ENCODE results near the gene RAB40C. TPM values are rescaled to one million over a fixed set of nuclear protein-coding genes. Genes with fewer than 3 reads are reported as not detected.
A peak's percentile ranks its signal among the peaks of the same experiment; 100 is the strongest.

RAB40C gene
- total and polyA plus RNA-seq, 2 experiments from 2014 or later, result 30.2 to 32.7 TPM

DNA sequence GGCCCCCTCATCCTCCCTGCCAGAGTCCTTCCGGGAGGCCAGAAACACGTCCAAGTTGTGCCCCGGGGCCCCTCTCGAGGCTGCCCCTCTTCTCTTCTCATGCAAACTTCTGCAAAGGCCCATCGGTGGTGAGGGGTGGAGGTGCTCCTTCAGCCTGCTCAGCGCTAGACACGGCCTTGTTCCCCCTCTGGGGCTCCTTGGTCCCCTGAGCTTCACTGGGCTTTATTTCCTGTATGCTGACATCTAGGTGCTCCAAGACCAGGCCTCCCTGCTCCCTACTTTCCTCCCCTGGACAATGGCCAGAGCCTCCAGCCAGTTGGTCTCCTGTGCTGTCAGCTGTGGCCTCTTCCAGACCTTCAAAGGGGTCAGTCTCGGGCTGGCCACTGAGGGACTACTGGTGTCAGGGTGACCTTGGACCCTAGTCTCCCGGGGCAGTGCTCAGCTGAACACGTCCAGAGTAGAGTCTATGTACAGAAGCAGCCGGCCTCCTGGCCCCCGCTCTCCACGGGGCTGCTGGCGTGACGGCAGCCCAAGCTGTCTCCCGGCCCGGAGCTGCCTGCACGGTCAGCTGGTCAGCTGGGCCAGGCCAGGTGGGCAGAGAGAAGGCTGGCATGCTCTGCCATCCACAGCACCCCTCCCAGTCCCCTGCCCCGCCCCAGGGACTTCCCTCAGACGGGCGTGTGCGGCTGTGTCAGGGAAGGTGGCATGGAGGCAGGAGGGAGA lies 31.4 kb upstream of the RAB40C start:
- Histone ChIP-seq H3K9me2 (replicated peaks; ENCODE audit: insufficient read depth) (no peaks in the 10 kb centered on the region), H3K4me2 (no peak overlapping the region), H3K36me3 (replicated peaks; ENCODE audit: insufficient read depth, low read depth) (no peaks in the 10 kb centered on the region), H2AFZ (no peak overlapping the region), H3K79me2 (no peaks in the 10 kb centered on the region), H4K20me1 (ENCODE audit: insufficient read depth, poor library complexity, severe bottlenecking) (no peaks in the 10 kb centered on the region), H3K4me3 (no peak overlapping the region), H3K9me3 (ENCODE audit: low read depth) (no peaks in the 10 kb centered on the region), H3K27ac (no peak overlapping the region), H3K4me1 (ENCODE audit: insufficient read depth) (no peaks in the 10 kb centered on the region), H3K27me3 (peaks cover 30% of the 10 kb centered on the region)
- 75% methylated on average over 21 of the region's 22 CpGs for WGBS (ENCODE audit: low lambda C conversion rate, missing lambda C conversion rate)
- TF ChIP-seq, protein P1, sequence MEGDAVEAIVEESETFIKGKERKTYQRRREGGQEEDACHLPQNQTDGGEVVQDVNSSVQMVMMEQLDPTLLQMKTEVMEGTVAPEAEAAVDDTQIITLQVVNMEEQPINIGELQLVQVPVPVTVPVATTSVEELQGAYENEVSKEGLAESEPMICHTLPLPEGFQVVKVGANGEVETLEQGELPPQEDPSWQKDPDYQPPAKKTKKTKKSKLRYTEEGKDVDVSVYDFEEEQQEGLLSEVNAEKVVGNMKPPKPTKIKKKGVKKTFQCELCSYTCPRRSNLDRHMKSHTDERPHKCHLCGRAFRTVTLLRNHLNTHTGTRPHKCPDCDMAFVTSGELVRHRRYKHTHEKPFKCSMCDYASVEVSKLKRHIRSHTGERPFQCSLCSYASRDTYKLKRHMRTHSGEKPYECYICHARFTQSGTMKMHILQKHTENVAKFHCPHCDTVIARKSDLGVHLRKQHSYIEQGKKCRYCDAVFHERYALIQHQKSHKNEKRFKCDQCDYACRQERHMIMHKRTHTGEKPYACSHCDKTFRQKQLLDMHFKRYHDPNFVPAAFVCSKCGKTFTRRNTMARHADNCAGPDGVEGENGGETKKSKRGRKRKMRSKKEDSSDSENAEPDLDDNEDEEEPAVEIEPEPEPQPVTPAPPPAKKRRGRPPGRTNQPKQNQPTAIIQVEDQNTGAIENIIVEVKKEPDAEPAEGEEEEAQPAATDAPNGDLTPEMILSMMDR (IDR thresholded peaks at IDR 0.05; ENCODE audit: poor library complexity), result no peak
- TF ChIP-seq EZH2phosphoT487 (IDR thresholded peaks at IDR 0.05; ENCODE audit: low read depth, severe bottlenecking, unreplicated experiment), result no peak
- TF ChIP-seq EZH2 (IDR thresholded peaks at IDR 0.05; ENCODE audit: borderline replicate concordance), result no peak
- no peak for DNase-seq (ENCODE audit: low spot score)

DNA sequence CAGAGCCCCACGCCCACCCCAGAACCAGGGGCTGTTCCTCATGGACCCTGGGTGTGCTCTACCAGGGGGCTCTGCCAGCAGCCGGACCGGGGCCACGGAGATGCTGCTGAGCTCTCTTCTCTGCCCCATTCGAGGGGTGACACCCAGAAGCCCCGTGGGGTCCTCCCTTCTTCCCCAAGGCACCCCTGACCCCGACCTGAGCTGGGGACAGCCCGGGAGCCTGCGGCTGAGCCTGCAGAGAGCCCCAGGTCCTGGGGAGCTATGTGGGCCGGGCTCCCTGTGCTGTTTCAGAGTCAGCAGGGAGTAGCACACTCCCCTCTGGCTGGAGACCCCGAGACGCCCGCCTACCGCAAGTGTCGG lies 30.9 kb upstream of the RAB40C start:
- no peak for DNase-seq (ENCODE audit: low spot score)
- TF ChIP-seq EZH2 (IDR thresholded peaks at IDR 0.05; ENCODE audit: borderline replicate concordance), result no peak
- no peak for TF ChIP-seq EZH2phosphoT487 (IDR thresholded peaks at IDR 0.05; ENCODE audit: low read depth, severe bottlenecking, unreplicated experiment)
- TF ChIP-seq, protein P1 (IDR thresholded peaks at IDR 0.05; ENCODE audit: poor library complexity), result no peak
- H3K4me2 ChIP-seq, result no peak overlapping the region
- no peak overlapping the region for H3K4me3 ChIP-seq
- H3K27me3 ChIP-seq, result peaks cover 30% of the 10 kb centered on the region
- H3K4me1 ChIP-seq (ENCODE audit: insufficient read depth), result no peaks in the 10 kb centered on the region
- H3K9me3 ChIP-seq (ENCODE audit: low read depth), result no peaks in the 10 kb centered on the region
- no peak overlapping the region for H3K27ac ChIP-seq
- H2AFZ ChIP-seq, result no peak overlapping the region
- no peaks in the 10 kb centered on the region for H3K9me2 ChIP-seq (replicated peaks; ENCODE audit: insufficient read depth)
- no peaks in the 10 kb centered on the region for H3K79me2 ChIP-seq
- 75% methylated on average over 15 of the region's 15 CpGs for WGBS (ENCODE audit: low lambda C conversion rate, missing lambda C conversion rate)
- H3K36me3 ChIP-seq (replicated peaks; ENCODE audit: insufficient read depth, low read depth), result no peaks in the 10 kb centered on the region
- H4K20me1 ChIP-seq (ENCODE audit: insufficient read depth, poor library complexity, severe bottlenecking), result no peaks in the 10 kb centered on the region

DNA sequence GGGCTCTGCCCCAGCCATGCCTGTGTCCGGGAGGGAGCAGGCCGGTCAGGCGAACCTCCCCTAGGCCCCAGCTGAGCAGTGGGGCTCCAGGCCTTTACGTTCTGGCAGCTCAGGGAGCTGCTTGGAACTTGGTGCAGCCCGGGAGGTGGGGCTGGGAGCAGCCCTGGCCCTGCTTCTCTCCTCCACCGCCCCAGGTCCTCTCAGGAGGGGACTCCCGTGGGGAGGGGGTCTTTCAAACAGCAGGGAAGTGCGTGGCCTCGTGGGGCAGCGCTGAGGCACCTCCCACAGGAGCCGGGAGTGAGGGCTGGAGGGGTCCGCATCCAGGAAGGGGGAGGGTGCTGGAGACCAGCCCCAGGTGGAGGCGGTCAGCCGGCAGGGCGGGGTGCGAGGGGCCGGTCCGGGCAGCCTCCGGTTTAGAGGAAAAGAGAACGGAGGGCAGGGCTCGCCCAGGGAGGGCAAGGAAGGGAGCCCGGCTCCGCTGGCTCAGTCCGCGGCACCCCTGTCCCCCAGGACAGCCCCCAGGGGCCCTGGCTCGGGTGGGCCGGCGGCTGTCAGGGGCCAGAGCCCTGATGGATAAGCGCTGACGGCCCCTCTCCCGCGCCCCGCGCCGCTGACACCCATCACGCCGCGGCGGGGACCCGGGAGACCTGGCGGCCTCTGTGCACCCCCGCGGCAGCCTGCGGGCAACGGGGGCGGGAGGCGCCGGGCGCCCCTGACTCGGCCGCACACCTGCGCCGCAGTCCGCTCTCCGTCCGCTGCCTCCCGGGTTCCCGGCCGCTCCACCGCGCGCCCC lies 30.3 kb upstream of the RAB40C start:
- WGBS (ENCODE audit: low lambda C conversion rate, missing lambda C conversion rate), result 9% methylated on average over 37 of the region's 62 CpGs
- H2AFZ ChIP-seq, result no peak overlapping the region
- H3K4me2 ChIP-seq, result peak overlapping the region; percentile 68
- no peaks in the 10 kb centered on the region for H3K9me2 ChIP-seq (replicated peaks; ENCODE audit: insufficient read depth)
- no peak overlapping the region for H3K27ac ChIP-seq
- no peak overlapping the region for H3K4me3 ChIP-seq
- no peaks in the 10 kb centered on the region for H3K4me1 ChIP-seq (ENCODE audit: insufficient read depth)
- no peak for DNase-seq (ENCODE audit: low spot score)
- H3K79me2 ChIP-seq, result no peaks in the 10 kb centered on the region
- no peaks in the 10 kb centered on the region for H4K20me1 ChIP-seq (ENCODE audit: insufficient read depth, poor library complexity, severe bottlenecking)
- peaks cover 30% of the 10 kb centered on the region for H3K27me3 ChIP-seq
- H3K36me3 ChIP-seq (replicated peaks; ENCODE audit: insufficient read depth, low read depth), result no peaks in the 10 kb centered on the region
- no peaks in the 10 kb centered on the region for H3K9me3 ChIP-seq (ENCODE audit: low read depth)
- TF ChIP-seq EZH2 (IDR thresholded peaks at IDR 0.05; ENCODE audit: borderline replicate concordance) (peak; percentile 46), EZH2phosphoT487 (IDR thresholded peaks at IDR 0.05; ENCODE audit: low read depth, severe bottlenecking, unreplicated experiment) (no peak)
- TF ChIP-seq, protein P1 (IDR thresholded peaks at IDR 0.05; ENCODE audit: poor library complexity), result no peak

Measured in hepatocyte (in vitro differentiated cells).